ENCODE measurements around the gene PRKCA. TPM values are rescaled to one million over a fixed set of nuclear protein-coding genes. Genes with fewer than 3 reads are reported as not detected.

Gene PRKCA
- total RNA-seq, 3 donors from 2014 or later (not counting 1 experiment from before 2014, with no cell fraction given) = 19.6 to 29.0 (median 20.4) TPM

DNA sequence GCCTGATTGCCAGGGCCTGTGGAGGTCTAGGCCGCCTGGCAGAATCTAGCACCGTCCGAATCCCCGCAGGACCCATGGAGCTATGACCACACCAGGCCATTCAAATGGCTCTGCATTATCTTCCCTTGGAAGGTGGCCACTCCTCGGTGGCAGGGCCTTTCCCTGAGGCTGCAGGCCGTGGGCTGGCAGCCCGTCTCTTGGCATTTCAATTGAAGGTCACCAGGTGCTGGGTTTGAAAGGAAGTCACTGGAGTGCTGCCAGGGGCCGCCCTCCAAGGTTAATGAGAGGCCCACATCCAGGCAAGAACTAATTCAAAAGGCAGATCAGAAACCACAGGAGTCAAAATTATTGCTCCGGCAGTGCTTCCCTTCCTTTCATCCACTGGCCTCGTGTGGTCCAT is 504.8 kb downstream of the PRKCA start:
- no peak overlapping the region for H3K4me3 Mint-ChIP-seq
- H3K4me1 Mint-ChIP-seq = peaks cover 6 to 16% of the 10 kb centered on the region in 2 donors
- H3K27ac Mint-ChIP-seq = no peak overlapping the region

DNA sequence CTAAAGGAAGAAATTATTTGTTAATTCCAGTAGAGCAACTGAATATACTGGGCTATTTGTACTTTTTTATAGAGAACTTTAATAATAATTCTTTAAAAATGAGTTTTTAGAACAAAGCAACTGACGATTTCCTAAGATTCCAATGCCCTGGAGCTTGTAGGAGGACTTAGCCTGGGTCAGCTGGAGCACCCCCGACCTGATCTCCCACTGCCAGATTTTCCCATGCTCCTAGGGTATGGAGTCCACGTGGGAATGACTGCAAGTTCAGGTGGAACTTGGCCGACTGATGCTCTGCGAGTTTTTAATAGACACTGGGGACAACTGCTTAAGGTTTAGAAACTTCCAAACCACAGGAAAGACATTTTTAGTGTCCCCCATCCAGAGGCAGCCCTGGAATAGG is 507.0 kb downstream of the PRKCA start:
- Mint-ChIP-seq H3K4me3 (no peak overlapping the region), H3K4me1 (peaks cover 6 to 16% of the 10 kb centered on the region in 2 donors), H3K36me3 (no peaks in the 10 kb centered on the region), H3K9me3 (no peaks in the 10 kb centered on the region), H3K27me3 (ENCODE audit: low read depth in 2 of 2) (peaks cover 7 to 13% of the 10 kb centered on the region in 2 donors), H3K27ac (no peak overlapping the region)
- Histone ChIP-seq H3K36me3 (ENCODE audit: control insufficient read depth, insufficient read depth, low read length) (no peaks in the 10 kb centered on the region), H3K9me3 (ENCODE audit: control insufficient read depth, insufficient read depth, low read length) (no peaks in the 10 kb centered on the region), H3K4me3 (ENCODE audit: low read length) (no peak overlapping the region), H3K27ac (ENCODE audit: low read length) (no peak overlapping the region), H3K4me1 (ENCODE audit: control insufficient read depth, insufficient read depth, low read length) (peaks cover 8% of the 10 kb centered on the region), H3K27me3 (ENCODE audit: control insufficient read depth, insufficient read depth, low read length) (no peaks in the 10 kb centered on the region)
- intact Hi-C loops (cut with micrococcal nuclease) = no loop called here
- TF ChIP-seq, protein P1, sequence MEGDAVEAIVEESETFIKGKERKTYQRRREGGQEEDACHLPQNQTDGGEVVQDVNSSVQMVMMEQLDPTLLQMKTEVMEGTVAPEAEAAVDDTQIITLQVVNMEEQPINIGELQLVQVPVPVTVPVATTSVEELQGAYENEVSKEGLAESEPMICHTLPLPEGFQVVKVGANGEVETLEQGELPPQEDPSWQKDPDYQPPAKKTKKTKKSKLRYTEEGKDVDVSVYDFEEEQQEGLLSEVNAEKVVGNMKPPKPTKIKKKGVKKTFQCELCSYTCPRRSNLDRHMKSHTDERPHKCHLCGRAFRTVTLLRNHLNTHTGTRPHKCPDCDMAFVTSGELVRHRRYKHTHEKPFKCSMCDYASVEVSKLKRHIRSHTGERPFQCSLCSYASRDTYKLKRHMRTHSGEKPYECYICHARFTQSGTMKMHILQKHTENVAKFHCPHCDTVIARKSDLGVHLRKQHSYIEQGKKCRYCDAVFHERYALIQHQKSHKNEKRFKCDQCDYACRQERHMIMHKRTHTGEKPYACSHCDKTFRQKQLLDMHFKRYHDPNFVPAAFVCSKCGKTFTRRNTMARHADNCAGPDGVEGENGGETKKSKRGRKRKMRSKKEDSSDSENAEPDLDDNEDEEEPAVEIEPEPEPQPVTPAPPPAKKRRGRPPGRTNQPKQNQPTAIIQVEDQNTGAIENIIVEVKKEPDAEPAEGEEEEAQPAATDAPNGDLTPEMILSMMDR (IDR thresholded peaks at IDR 0.05) = no peak
- WGBS (ENCODE audit: insufficient coverage) = 86% methylated on average over 5 of the region's 5 CpGs
- DNase-seq (no peak), ATAC-seq (no peak)

More for the DNA sequence above, 504.8 kb downstream of the PRKCA start:
- Mint-ChIP-seq H3K9me3 (no peaks in the 10 kb centered on the region), H3K36me3 (no peaks in the 10 kb centered on the region), H3K27me3 (ENCODE audit: low read depth in 2 of 2) (peaks cover 0 to 2% of the 10 kb centered on the region in 2 donors)
- 69% methylated on average over 10 of the region's 10 CpGs for WGBS (ENCODE audit: insufficient coverage)
- Histone ChIP-seq H3K4me1 (ENCODE audit: control insufficient read depth, insufficient read depth, low read length) (peaks cover 8% of the 10 kb centered on the region), H3K9me3 (ENCODE audit: control insufficient read depth, insufficient read depth, low read length) (no peaks in the 10 kb centered on the region), H3K4me3 (ENCODE audit: low read length) (no peak overlapping the region), H3K27ac (ENCODE audit: low read length) (no peak overlapping the region), H3K36me3 (ENCODE audit: control insufficient read depth, insufficient read depth, low read length) (no peaks in the 10 kb centered on the region), H3K27me3 (ENCODE audit: control insufficient read depth, insufficient read depth, low read length) (no peaks in the 10 kb centered on the region)
- no peak for ATAC-seq
- TF ChIP-seq, protein P1 (IDR thresholded peaks at IDR 0.05) = no peak
- intact Hi-C loops (cut with micrococcal nuclease) = no loop called here
- no peak for DNase-seq

DNA sequence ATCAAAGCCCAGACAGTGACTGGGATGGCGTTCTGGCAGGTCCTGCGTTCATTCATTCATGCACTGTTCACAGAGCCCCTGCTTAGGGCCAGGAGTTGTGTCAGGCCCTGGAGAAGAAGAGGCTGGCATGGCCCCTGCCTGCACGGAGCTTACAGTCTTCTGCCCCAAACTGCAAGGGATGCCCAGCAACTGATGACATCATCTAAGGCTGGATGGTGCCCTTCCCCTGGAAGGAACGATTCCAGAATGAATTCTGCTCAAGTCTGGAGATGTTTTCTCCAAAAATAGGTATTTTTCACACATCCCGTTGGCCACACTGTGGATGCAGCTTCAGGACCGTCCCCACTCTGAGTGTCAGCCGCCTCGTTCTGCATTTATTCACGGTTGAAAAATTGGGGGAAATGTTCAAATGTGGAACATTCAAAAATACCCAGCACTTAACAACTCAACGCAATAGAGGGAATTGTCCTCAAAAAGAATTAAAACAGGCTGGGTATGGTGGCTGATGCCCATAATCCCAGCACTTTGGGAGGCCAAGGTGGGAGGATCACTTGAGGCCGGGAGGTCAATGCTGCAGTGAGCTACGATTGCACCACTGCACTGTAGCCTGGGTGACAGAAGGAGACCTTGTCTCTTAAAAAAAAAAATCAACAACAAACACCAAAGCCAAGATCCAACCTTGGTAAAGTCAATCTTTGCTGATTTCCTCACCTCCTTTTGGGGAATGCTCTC is 508.7 kb downstream of the PRKCA start:
- 90% methylated on average over 12 of the region's 12 CpGs for WGBS (ENCODE audit: insufficient coverage)
- Histone ChIP-seq H3K27ac (ENCODE audit: low read length) (no peak overlapping the region), H3K9me3 (ENCODE audit: control insufficient read depth, insufficient read depth, low read length) (no peaks in the 10 kb centered on the region), H3K27me3 (ENCODE audit: control insufficient read depth, insufficient read depth, low read length) (no peaks in the 10 kb centered on the region), H3K36me3 (ENCODE audit: control insufficient read depth, insufficient read depth, low read length) (no peaks in the 10 kb centered on the region), H3K4me3 (ENCODE audit: low read length) (no peak overlapping the region), H3K4me1 (ENCODE audit: control insufficient read depth, insufficient read depth, low read length) (peaks cover 8% of the 10 kb centered on the region)
- ATAC-seq (no peak), DNase-seq (no peak)
- peaks cover 6 to 15% of the 10 kb centered on the region in 2 donors for H3K4me1 Mint-ChIP-seq
- H3K27me3 Mint-ChIP-seq (ENCODE audit: low read depth in 2 of 2) = peaks cover 7 to 13% of the 10 kb centered on the region in 2 donors
- intact Hi-C loops (cut with micrococcal nuclease) = no loop called here
- no peaks in the 10 kb centered on the region for H3K36me3 Mint-ChIP-seq
- no peak overlapping the region for H3K4me3 Mint-ChIP-seq
- no peaks in the 10 kb centered on the region for H3K9me3 Mint-ChIP-seq
- no peak overlapping the region for H3K27ac Mint-ChIP-seq
- TF ChIP-seq, protein P1 (IDR thresholded peaks at IDR 0.05) = no peak

DNA sequence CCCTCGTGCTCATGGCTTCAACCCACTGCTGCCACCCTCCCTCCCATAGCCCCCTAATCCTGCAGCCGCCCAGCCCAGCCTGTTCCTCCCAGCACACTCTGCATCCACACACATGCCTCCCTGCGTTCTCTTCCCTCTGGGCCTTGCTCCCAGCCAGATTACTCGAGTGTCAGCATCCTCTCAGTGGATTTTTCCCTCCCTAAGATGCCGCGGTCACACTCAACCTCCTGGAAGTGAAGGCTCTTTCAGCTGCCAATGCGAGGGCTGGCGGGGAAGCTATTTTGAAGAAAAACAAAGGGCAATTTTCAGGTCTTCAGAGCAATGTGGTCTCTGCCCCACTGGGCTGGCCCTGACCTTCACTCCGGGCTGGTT is 509.3 kb downstream of the PRKCA start:
- 86% methylated on average over 9 of the region's 9 CpGs for WGBS (ENCODE audit: insufficient coverage)
- Histone ChIP-seq H3K4me1 (ENCODE audit: control insufficient read depth, insufficient read depth, low read length) (peaks cover 8% of the 10 kb centered on the region), H3K36me3 (ENCODE audit: control insufficient read depth, insufficient read depth, low read length) (no peaks in the 10 kb centered on the region), H3K4me3 (ENCODE audit: low read length) (no peak overlapping the region), H3K27me3 (ENCODE audit: control insufficient read depth, insufficient read depth, low read length) (no peaks in the 10 kb centered on the region), H3K27ac (ENCODE audit: low read length) (no peak overlapping the region), H3K9me3 (ENCODE audit: control insufficient read depth, insufficient read depth, low read length) (no peaks in the 10 kb centered on the region)
- TF ChIP-seq, protein P1 (IDR thresholded peaks at IDR 0.05) = no peak
- H3K27me3 Mint-ChIP-seq (ENCODE audit: low read depth in 2 of 2) = peaks cover 7 to 13% of the 10 kb centered on the region in 2 donors
- intact Hi-C loops (cut with micrococcal nuclease) = no loop called here
- no peaks in the 10 kb centered on the region for H3K36me3 Mint-ChIP-seq
- no peak overlapping the region for H3K4me3 Mint-ChIP-seq
- peaks cover 6 to 12% of the 10 kb centered on the region in 2 donors for H3K4me1 Mint-ChIP-seq
- no peak for DNase-seq
- ATAC-seq = no peak
- no peaks in the 10 kb centered on the region for H3K9me3 Mint-ChIP-seq
- no peak overlapping the region for H3K27ac Mint-ChIP-seq
